Measurements from ENCODE around the gene SCLY.

The SCLY gene

DNA sequence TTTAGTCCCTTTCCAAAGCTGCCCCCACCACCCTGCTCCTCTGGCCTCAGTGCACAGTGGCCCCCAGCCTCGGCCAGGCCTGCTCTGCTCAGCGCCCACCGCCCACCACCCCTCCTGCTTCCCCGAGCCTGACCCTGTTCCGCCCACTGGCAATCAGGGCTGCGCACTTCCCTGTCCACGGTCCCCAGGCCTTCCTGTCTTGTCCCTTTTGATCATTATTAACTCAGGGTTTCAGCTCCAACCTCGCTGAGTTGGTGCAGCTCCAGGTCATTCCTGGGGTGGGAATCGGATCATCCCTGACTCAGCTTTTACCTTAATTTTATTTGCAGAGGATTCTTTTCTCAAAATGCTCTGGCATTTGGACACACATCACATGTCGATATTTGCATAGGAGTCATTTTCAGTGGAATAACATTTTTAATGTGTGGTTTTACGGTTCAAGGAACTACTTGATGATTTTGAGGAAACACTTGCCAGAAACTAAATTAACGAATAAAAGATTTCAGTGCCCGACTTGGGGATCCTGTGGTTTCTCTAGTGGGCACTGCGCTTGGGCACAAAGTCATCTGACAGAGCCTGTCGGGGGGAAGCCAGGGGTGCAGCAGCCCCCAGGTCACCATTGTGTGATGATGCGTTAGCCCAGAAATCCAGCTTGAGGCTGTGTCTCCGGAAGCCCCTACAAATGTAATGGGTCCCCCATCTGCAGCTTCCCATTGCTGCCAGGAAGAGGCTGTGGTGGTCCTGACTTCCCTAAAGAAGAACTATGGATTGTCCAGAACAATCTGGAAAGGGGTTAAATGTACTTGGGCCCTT, 38.3 kb downstream of the SCLY start:
- DNase-seq = no peak

DNA sequence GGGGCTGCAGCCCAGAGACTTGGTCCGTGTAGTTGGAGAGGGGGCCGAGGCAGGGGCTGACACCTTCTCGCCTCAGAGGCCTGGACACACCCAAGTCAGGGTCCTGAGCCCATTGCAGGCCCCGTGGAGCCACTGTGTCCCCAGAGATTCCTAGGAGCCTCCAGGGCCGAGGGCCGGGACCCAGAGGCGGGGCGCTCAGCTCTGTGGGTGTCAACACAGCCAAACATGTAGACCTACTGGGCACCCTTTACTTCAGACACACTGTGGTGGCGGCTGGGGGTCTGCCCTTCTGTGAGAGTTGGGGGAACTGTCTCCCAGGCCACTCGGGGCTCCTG, 38.9 kb downstream of the SCLY start:
- no peak for DNase-seq

DNA sequence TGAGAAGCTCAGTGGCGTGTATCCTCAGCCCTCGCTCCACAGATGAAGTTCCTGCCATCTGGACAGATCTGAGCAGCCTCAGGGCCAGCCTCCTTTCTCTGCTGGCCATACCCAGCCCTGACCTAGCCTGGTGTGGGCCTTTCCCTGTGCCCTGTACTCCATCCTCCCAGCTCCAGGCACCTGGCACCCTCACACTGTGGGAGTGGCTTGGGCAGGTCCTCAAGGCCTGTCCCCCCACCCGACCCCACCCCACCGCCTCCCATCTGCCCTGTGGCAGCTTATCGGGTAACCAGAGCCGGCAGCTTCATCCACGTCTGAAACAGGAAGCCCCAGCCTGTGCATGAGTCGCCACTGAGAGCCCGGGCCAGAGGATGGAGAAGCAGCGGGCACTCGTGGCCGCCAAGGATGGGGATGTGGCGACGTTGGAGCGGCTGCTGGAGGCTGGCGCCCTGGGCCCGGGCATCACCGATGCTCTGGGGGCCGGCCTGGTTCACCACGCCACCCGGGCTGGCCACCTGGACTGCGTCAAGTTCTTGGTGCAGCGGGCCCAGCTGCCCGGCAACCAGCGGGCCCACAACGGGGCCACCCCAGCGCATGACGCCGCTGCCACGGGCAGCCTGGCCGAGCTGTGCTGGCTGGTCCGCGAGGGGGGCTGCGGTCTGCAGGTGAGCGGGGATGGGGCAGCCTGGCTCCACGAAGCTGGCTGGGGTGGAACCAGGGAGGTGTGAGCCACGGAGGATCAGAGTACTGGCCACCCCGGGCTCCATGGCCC, 39.4 kb downstream of the SCLY start, which contains the start of gene ESPNL:
TSS of gene ESPNL (plus strand) at position 292 of the 772 bp plus-strand sequence. CDS start at position 372, 80 bp downstream.
- no peak for DNase-seq

DNA sequence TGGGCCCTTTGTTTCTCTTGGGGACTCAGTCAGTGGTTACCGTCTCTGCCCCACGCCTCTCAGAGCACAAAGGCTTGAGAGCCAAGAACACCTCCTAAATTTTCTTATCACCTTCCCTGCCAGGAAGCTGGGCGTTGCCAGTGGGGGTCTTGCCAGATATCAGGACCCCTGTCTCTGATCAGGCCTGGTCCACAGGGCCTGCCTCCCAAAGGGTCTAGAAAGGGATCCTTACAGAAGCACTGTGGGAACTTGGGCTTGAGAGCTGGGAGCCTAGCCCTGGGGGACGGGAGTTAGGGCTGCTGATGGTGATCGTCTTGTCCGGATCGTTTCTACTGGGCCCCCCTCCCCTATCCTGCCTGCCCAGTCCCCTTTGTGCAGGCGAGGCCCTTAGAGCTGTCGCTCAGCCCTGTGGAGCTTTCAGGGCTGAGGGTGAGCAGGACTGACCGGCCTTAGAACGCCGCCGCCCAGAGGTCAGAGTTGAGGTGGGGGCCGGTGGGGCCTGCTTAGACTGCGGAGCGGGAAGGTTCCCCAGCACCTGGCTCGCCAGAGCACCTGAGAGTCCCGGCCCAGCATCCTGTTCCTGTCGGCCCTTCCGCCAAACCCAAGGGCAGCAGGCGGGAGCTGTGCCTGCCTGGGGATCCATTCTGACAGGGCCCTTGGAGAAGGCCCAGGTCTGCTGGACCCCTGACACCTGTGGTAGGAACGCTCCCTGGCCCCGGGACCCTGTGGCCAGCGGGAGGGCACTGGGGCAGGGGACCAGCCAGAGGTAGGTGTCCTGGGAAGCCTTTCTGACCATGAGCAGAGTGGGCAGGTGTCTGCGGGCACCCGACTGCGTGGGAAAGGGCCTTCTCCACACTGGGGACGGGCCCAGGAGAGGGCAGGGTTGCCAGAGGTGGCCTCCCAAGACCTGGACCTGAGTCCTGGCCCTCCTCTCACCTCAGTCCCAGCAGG, 40.3 kb downstream of the SCLY start:
- DNase-seq = no peak

GRCh38 chr2:238101891-238102841, 41.4 kb downstream of the SCLY start:
- no peak for DNase-seq

DNA sequence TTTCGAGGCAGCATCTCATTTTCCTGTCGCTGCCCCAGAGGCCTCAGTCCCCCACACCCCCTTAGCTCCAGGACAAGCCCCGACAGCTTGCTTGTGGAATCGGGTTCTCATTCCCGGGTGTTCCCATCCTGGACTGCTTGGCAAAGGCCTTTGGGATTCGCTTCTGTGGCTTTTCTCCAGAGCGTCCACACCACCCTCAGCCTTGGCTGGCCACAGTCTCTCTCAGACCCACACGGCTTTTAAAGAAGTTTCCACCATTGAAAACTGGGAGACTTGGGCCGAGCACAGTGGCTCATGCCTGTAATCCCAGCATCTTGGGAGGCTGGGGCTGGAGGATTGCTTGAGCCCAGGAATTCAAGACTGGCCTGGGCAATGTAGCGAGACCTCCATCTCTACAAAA, 42.1 kb downstream of the SCLY start:
- DNase-seq = no peak

DNA sequence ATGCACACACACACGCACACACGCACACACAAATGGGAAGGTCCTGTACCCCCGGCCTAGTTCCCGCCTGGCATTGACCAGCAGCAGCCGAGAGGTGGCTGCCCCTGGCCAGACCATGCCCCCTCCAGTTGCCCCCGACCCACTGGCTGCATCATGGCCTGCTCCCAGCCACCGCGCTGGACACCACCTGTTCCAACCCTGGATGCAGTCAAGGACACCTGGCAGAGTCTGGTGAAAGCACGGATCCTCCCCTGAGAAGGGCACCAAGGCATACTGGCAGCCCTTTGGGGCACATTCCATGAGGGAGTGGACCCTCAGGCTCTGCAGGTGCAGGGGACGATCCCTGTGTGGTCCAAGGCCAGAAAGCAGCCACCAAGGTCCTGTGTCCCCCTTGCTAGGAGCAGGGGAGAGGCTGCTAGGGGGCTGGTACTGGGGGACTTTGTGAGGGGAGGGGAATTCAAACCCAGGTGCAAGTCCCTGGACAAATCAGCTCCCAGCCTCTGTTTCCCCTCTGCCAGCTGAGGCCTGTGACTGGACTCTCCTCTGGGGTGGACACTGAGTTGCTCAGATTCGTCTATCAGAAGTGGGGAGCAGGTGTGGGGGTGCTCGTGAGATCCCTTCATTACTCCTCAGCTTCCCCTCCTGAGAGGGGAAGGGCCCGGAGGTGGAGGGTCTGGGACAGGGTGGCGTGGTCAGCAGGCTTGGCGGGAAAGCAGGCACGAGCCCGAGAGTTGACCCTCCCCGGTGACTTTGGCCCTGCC, 42.8 kb downstream of the SCLY start:
- no peak for DNase-seq

DNA sequence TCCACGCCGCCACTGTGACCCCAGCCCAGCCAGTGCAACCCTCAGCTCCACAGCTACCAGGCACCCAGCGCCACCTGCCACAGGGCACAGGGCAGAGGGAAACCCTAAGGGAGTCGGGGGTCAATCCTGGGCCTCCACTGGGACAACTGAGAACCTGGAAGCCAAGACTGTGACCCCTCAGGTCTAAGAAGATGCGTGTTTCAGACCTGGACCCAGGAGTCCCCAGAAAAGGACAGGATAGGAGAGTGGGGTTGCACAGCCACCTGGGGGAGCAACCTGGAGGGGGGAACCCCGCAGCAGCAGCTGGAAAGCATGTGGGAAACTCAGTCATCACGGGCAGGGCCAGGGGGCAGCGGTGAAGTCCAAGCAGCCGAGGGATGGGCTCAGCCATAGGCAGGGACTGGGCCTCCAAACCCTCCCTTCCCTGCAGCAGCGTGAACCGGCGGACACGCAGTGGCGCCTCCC, 43.5 kb downstream of the SCLY start:
- no peak for DNase-seq

DNA sequence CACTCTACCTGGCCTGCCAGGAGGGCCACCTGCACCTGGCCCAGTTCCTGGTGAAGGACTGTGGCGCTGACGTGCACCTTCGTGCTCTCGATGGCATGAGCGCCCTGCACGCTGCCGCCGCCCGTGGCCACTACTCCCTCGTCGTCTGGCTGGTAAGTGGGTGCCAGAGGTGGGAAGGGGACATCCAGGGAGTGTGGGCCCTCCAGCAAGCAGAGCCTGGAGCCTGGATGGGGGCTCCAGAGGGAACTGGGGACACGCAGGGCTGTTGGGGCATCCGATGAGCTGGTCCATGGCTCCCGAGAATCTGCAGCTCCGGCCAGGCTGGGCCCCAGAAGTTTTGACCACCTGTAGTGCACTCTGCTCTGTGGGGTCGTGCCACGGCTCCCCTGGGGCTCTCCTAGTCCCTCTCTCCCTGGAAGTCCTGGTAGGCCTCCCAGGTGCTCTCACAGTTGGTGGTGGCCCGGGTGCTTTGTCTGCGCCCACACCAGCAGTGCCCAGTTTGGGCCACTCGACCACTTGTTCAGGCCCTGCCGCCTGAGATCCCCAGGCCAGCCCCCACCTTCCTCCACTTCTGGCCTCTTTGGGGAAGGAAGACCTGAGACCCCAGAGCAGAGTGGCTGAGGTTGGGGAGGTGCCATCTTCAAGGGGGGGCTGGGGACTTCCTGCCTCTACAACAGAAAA, 44.0 kb downstream of the SCLY start:
- no peak for DNase-seq

DNA sequence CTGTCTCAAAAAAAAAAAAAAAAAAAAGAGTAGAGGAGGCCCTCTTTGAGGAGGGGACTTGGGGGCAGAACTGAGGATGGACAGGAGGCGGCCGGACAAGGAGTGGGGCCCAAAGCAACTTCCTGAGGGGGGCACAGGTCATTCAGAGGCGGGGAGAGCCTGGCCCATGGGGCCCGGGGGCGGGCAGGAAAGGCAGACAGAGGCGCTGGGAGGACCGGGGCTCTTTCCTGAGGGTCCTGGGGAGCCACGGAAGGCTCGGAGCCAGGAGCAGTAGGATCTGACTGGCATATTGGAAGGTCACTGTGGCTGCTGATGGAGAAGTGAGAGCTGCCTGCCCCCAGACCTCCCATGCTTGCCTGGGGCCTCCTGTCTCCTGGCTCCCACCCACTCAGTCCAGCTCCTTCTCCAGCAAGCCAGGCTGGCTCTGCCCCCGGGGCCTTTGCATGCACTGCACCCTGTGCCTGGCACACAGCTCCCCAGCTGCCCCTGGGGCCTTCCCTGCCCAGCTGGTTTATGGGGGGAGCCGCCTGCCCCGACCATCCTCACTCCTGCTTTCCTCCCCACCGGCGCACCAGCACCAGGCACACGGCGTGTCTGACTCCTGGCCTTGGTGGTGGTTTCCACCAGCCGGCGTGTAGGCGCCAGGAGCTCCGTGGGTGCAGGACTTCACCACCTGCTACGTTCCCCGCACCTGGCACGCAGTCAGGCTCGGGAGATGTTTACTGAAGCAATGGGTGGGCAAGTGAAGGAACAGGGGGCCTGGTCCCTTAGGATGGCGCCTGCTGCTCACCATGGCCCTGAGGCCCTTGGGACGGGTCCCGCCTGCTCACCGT, 44.9 kb downstream of the SCLY start:
- peak; percentile 44 for DNase-seq

- peak; percentile 42 for DNase-seq
Observed at GRCh38 chr2:238106339-238106697, 45.5 kb downstream of the SCLY start.

DNA sequence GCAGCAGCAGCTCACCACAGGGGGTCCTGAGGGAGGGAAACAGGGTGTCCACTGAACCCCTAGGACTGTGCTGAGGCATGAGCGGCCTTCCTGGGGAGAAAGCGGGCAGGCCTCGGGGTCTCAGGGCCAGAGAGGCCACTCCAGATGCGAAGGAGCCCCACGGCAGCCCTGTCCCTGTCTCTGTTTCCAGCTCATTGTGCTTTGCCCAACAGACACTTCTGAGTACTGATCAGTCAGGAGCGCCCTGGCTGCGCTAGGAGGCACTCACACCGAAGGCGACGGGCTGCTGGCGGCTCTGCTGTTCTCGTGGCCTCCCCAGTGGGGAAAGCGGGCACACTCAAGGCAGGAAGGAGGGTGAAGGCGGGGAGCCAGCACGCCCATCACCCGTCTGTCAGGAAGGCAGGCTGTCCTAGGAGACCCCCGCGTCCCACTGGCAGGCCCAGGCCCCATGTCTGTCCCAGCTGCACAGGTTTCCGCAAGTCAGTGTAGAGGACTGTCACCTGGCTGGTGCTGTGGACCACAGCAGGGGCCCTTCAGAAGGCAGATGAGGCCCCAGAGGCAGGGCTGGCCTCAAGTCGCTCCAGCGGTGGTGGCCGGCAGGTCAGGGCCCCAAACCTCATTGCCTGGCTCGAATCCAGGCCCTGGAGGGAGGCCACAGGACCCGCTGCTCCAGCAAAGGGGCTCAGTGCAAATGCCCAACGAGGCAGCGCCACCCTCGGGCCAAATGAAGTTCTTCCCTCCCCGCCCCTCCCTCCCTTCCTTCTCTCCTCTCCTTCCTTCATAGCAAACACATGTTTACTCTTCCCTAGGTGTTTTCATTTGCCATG, 46.1 kb downstream of the SCLY start:
- peak; percentile 39 for DNase-seq

- DNase-seq = peak; percentile 36
Observed at GRCh38 chr2:238107525-238108422, 47.0 kb downstream of the SCLY start.

- DNase-seq = peak; percentile 49
Observed at GRCh38 chr2:238108423-238109183, 47.8 kb downstream of the SCLY start.

GRCh38 chr2:238113611-238114010, 52.8 kb downstream of the SCLY start:
- DNase-seq = no peak

- DNase-seq = no peak
Observed at GRCh38 chr2:238114331-238114841, 53.6 kb downstream of the SCLY start.

Measured in right forelimb (tissue), 1 donor.